GM12892 (cell line): ENCODE measurements around the gene PPP2R1B.

Experiments
- POLR2A ChIP-seq: IDR thresholded peaks from 2 replicates; pipeline ENCODE4 v1.6.1; 2011; ENCODE audit warnings: low read depth, low read length, control low read depth
- POLR2AphosphoS5 ChIP-seq: IDR thresholded peaks from 2 replicates; pipeline ENCODE4 v1.6.1; 2011; ENCODE audit warnings: low read depth, low read length, control low read depth
- TAF1 ChIP-seq: IDR thresholded peaks from 2 replicates; pipeline ENCODE4 v1.6.1; 2011; ENCODE audit warnings: low read depth, mild to moderate bottlenecking, control low read depth, low read length, borderline replicate concordance

- TF ChIP-seq POLR2AphosphoS5 = no peak
- no peak for TF ChIP-seq POLR2A
- no peak for TF ChIP-seq TAF1
Observed at GRCh38 chr11:111793863-111794262, 27.7 kb upstream of the PPP2R1B start.
